HL-60 (cell line): ENCODE results near the gene LMOD1.

Experiments used
- CTCF ChIP-seq: IDR thresholded peaks from one replicate; pipeline ENCODE4 v1.5.1; 2011; ENCODE audit warnings: low read length, control low read depth, inconsistent platforms; ENCODE audit not compliant: insufficient read depth
- POLR2AphosphoS5 ChIP-seq: IDR thresholded peaks from 2 replicates; pipeline ENCODE4 v1.6.1; 2012; ENCODE audit warnings: low read depth
- TF ChIP-seq, protein P1 (sequence below): IDR thresholded peaks from 2 replicates; pipeline ENCODE4 v1.6.1; 2012; ENCODE audit warnings: low read depth; ENCODE audit not compliant: insufficient replicate concordance

DNA sequence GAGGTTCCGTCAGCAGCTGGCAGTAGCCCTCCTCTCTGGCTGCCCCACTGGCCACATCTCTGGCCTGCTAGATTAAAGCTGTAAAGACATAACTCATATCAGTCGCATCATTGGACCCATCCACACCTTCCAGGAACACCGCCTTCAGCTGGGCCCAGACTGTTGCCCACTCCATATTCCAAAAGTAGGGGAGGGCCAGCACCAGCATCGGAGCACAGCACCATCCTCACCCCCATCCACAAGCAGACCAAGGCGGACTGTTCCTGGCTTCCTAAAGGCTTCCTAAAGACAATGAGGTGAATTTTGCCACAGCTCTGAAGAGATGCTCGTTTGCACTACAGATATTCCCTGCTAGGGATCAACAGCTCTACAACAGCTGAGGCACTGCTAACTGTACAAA lies 54.1 kb downstream of the LMOD1 start:
- TF ChIP-seq POLR2AphosphoS5 = no peak
- TF ChIP-seq CTCF = no peak
- TF ChIP-seq, protein P1, sequence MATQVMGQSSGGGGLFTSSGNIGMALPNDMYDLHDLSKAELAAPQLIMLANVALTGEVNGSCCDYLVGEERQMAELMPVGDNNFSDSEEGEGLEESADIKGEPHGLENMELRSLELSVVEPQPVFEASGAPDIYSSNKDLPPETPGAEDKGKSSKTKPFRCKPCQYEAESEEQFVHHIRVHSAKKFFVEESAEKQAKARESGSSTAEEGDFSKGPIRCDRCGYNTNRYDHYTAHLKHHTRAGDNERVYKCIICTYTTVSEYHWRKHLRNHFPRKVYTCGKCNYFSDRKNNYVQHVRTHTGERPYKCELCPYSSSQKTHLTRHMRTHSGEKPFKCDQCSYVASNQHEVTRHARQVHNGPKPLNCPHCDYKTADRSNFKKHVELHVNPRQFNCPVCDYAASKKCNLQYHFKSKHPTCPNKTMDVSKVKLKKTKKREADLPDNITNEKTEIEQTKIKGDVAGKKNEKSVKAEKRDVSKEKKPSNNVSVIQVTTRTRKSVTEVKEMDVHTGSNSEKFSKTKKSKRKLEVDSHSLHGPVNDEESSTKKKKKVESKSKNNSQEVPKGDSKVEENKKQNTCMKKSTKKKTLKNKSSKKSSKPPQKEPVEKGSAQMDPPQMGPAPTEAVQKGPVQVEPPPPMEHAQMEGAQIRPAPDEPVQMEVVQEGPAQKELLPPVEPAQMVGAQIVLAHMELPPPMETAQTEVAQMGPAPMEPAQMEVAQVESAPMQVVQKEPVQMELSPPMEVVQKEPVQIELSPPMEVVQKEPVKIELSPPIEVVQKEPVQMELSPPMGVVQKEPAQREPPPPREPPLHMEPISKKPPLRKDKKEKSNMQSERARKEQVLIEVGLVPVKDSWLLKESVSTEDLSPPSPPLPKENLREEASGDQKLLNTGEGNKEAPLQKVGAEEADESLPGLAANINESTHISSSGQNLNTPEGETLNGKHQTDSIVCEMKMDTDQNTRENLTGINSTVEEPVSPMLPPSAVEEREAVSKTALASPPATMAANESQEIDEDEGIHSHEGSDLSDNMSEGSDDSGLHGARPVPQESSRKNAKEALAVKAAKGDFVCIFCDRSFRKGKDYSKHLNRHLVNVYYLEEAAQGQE = no peak
